Lower leg skin (tissue), 4 donors: ENCODE data around the gene WT1. TPM values are rescaled to one million over a fixed set of nuclear protein-coding genes. Genes with fewer than 3 reads are reported as not detected.

ENCODE experiments used
- DNase-seq, 2 donors: peaks; one replicate each; pipeline ENCODE4 v3.0.0-alpha.2; 2019; ENCODE audit warnings: low spot score in 2 of 2
- H3K4me3 ChIP-seq: fragments of 200-600 bp; sonication (generic); 2 replicates; pipeline ENCODE4 v1.5.1; 2017; ENCODE audit warnings: mild to moderate bottlenecking, low read depth; ENCODE audit not compliant: poor library complexity, severe bottlenecking
- CTCF ChIP-seq, 3 donors: fragments of 450-650 bp; IDR thresholded peaks; one replicate each; pipeline ENCODE4 v1.5.1; 2016; ENCODE audit warnings: antibody characterized with exemption in 3 of 3, mild to moderate bottlenecking in 3 of 3, moderate library complexity in 2 of 3
- POLR2A ChIP-seq, 2 donors: fragments of 450-650 bp; IDR thresholded peaks; one replicate each; pipeline ENCODE4 v1.6.1; 2016 to 2017; ENCODE audit warnings: antibody characterized with exemption in 2 of 2, mild to moderate bottlenecking in 1 of 2, moderate library complexity in 1 of 2
- WGBS, 2 donors: methylation state at CpG; one replicate each; pipeline ENCODE4 v1.1.5; 2018; 5-methylcytosine and 5-hydroxymethylcytosine counted together
- intact Hi-C: fragments of 100-400 bp; cut with DNase I; formaldehyde crosslinking; loops from one replicate; pipeline ENCODE4 v1.15.0; 2023; ENCODE audit warnings: low total_unique reads
- total RNA-seq, 4 donors: library from RNA; depleted of rRNA; stranded (reverse); fragments of >200 nt; gene quantifications; one replicate each; pipeline ENCODE4 v1.1.0, GENCODE V29; 2016

Gene WT1
- total RNA-seq, 4 donors from 2014 or later, result not detected

GRCh38 chr11:32438346-32438865 lies 3.1 kb upstream of the WT1 start:
- no peak overlapping the region for H3K4me3 ChIP-seq
- no peak for DNase-seq
- 8 to 10% methylated on average over 16 of the region's 16 CpGs for WGBS, 2 donors
- intact Hi-C loops, result no loop called here
- TF ChIP-seq POLR2A (IDR thresholded peaks at IDR 0.05) (no peak), CTCF (IDR thresholded peaks at IDR 0.05) (no peak)

GRCh38 chr11:32437495-32438345 lies 2.4 kb upstream of the WT1 start:
- intact Hi-C loops, result no loop called here
- H3K4me3 ChIP-seq, result no peak overlapping the region

GRCh38 chr11:32436751-32437494 lies 1.6 kb upstream of the WT1 start:
- TF ChIP-seq POLR2A (IDR thresholded peaks at IDR 0.05) (no peak), CTCF (IDR thresholded peaks at IDR 0.05) (no peak)
- no peak for DNase-seq
- 5 to 8% methylated on average over 42 of the region's 42 CpGs for WGBS, 2 donors
- no peak overlapping the region for H3K4me3 ChIP-seq
- intact Hi-C loops, result no loop called here

More at GRCh38 chr11:32437495-32438345, 2.4 kb upstream of the WT1 start:
- WGBS, 2 donors, result 9 to 12% methylated on average over 32 to 42 of the region's 42 CpGs
- TF ChIP-seq CTCF (IDR thresholded peaks at IDR 0.05) (no peak), POLR2A (IDR thresholded peaks at IDR 0.05) (no peak)
- no peak for DNase-seq

GRCh38 chr11:32435942-32436750 lies 807 bp upstream of the WT1 start:
- TF ChIP-seq POLR2A (IDR thresholded peaks at IDR 0.05), result no peak
- TF ChIP-seq CTCF (IDR thresholded peaks at IDR 0.05), result no peak
- intact Hi-C loops, result no loop called here
- DNase-seq, result no peak
- WGBS, 2 donors, result 1 to 2% methylated on average over 40 to 42 of the region's 42 CpGs
- H3K4me3 ChIP-seq, result no peak overlapping the region

- intact Hi-C loops, result no loop called here
- no peak overlapping the region for H3K4me3 ChIP-seq
- WGBS, 2 donors, result 0% methylated on average over 20 of the region's 33 CpGs; no CpG with 5 or more reads in 1 of the 2 donors
These were observed 223 bp downstream of the WT1 start for GRCh38 chr11:32435152-32435480.

More at GRCh38 chr11:32435152-32435480, 223 bp downstream of the WT1 start:
- TF ChIP-seq POLR2A (IDR thresholded peaks at IDR 0.05) (no peak), CTCF (IDR thresholded peaks at IDR 0.05) (no peak)
- DNase-seq, result no peak
